GM18907 (cell line): Measurements from ENCODE around the gene GYPE.
A peak's percentile ranks its signal among the peaks of the same experiment; 100 is the strongest.
"Not testable (repeated sequence)": the region's sequence is repeated elsewhere in the genome, so short reads cannot be mapped to it uniquely, and the experiment has no call there.

Experiments used
- ATAC-seq: cut with Tn5 transposase; IDR thresholded peaks from one replicate; pipeline ENCODE4 v1.9.1; 2021; ENCODE audit warnings: mild to moderate bottlenecking, moderate library complexity; ENCODE audit not compliant: unreplicated experiment

GYPE gene

DNA sequence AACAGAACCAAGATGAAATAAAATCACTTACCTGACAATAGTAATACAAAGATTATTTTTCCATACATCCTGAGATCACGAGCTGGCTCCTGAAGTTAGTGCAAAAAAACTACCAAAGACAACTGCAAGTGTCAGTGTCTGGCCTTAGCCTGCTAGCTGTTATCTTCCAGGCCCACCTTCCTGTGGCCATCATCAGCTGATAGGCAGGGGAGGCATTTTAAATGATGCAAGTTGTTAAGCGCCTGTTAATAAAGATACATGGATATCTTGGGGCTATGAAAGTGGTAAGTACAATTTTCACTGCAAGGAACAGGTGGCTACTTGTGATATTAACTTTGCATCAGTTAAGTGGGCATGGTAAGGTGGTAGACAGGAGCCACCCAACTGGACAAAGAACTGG is at the start of gene GYPE:
TSS of gene GYPE (minus strand) at position 120 of the 400 bp plus-strand sequence. CDS start at position 68, 52 bp downstream.
- not testable (repeated sequence) for ATAC-seq

DNA sequence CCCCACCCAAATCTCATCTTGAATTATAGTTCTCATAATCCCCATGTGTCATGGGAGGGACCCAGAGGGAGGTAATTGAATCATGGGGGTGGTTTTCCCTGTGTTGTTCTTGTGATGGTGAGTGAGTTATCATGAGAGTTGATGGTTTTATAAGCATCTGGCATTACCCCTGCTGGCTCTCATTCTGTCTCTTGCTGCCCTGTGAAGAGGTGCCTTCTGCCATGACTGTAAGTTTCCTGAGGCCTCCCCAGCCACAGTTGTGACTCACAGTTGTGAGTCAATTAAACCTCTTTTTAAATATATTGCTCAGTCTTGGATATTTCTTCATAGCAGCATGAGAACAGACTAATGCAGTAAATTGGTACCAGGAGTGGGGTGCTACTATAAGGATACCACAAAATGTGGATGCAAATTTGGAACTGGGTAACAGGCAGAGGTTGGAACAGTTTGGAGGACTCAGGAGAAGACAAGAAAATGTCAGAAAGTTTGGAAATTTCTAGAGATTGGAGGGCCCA is 46.2 kb upstream of the GYPE start:
- not testable (repeated sequence) for ATAC-seq

DNA sequence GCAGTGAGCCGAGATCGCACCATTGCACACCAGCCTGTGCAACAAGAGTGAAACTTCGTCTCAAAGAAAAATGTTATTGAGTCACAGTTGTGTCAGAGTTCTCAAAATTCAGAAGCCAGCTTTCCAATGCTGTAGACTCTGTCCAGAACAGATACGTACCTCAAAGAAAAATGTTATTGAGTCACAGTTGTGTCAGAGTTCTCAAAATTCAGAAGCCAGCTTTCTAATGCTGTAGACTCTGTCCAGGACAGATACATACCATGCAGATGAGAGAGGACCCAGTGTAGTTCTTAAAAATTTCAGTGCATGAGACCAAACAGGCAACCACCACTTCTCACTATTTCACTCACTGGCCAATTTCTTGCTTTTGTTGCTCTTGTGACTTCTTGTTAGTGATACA is 45.6 kb upstream of the GYPE start:
- not testable (repeated sequence) for ATAC-seq

DNA sequence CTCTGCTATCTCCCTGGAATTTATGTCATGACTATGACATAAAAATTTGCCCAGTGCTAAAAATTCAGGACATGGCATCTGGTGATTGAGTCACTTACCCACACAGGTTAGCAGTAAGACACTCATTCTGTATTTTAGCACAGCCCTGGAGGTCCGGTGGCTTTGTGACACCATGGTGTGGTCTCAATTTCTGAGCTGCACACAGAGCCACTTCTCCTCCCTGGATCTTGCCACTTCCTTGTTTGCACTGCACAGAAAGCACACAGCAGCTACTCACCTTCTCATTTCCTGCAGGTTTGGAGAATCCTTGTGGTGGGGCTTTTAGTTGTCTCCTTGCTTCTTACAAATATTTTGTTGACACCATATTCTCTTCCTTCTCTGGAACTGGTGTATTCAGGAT is 44.8 kb upstream of the GYPE start:
- not testable (repeated sequence) for ATAC-seq

DNA sequence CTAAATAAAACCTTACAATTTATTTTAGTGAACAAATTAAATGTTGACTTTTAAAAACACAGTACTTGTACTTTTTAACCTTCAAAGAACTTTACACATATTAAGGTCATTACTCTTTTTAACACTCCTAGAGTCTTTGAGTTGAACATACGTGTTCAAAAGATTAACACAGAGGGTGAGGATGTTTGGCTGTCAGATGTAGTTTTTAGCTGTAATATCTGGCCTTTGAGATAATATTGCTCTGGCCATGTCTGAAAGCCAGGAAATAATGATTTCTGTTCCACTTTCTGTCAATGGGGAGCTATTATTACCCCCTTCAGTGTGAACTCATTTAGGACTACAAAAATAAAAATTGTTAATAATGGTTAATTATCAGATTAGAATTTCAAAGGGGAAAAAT is 42.1 kb upstream of the GYPE start:
- ATAC-seq = not testable (repeated sequence)

DNA sequence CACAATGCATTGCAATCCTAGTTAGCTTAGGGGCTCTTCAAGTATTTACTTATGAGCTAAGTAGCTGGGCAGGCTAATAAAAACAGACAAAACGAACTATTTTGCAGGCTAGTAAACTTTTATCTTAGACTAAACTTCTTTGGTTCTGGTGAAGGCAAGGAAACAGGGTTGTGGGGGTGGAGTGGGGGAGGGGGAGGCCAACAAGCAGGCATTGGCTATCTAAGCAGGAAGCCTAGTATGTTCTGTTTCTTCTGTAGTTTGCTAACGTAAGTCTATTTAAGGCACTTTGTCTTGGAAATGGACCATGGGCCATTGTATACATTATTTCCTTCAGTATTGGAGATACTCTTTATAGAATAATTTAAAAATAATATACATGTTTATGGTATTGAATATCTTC is 35.3 kb upstream of the GYPE start:
- ATAC-seq = not testable (repeated sequence)

DNA sequence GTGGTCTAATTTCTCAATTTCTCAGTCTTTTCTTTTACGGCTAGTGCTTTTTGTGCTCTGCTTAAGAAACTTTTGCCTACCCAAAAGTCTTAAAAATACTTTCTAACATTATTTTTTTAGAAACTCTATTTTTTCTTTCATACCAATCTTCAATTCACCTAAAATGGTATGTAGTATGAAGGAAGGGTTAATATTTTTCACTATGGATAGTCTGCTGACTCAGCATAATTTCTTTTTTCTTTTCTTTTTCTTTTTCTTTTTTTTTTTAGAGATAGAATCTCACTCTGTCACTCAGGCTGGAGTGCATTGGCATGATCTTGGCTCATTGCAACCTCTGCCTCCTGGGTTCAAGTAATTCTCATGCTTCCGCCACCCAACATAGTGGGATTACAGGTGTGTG is 34.2 kb upstream of the GYPE start:
- no peak for ATAC-seq

DNA sequence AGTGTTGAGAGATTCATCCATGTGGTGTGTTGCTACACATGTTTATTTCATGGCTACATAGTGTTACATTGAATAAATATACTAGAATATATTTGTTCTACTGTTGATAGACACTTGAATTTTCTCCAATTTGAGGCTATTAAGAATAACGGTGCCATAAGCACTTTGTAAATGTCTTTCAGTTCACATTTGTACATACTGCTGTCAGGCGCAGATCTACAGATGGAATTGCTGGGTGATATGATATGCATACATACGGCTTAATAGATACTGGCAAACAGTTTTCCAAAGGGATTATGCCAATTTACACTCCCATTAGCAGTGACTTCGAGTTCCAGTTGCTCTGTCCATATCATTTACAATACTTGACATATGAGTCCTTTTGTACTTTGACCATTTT is 33.5 kb upstream of the GYPE start:
- ATAC-seq = not testable (repeated sequence)

DNA sequence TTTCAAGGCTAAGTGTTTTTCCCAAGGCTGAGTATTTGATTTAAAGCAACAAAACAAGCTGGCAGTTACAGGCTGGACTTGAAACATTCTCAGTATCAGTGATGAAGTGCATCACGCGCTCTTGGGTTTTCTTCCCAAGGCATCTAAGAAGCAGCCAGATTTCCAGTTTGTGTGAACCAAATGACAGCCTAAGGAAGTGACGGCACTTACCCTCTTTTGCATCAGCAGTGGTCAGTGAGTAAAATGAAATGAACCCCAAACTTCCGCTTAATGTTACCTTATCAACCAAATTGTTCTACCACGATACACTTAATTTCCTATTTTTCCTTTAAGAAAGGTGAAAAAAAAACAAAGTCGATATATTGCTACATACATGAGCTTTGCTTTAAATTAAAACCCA is 15.8 kb upstream of the GYPE start:
- no peak for ATAC-seq

DNA sequence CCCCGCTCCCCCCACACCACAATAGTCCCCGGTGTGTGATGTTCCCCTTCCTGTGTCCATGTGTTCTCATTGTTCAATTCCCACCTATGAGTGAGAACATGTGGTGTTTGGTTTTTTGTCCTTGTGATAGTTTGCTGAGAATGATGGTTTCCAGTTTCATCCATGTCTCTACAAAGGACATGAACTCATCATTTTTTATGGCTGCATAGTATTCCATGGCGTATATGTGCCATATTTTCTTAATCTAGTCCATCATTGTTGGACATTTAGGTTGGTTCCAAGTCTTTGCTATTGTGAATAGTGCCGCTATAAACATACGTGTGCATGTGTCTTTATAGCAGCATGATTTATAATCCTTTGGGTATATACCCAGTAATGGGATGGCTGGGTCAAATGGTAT is 11.1 kb upstream of the GYPE start:
- not testable (repeated sequence) for ATAC-seq

DNA sequence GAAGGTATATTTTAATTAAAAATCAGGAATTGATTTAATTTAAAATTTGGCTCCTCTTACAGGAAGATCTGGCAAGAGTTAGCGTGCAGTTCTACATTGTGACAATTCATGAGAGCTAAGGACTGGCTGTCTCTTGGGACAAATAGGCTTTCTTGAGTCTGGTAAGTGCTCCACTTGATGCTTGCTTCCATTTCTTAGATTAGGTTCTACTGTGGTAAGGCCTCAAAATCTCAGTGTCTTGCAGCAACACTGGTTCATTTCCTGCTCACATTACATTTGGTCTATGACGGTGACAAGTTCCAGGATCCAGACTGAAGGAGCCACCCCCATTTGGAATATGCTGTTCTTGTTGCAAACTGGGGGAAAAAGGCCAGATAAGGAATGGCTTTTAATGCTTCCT is 7.1 kb upstream of the GYPE start:
- ATAC-seq = peak; percentile 25

DNA sequence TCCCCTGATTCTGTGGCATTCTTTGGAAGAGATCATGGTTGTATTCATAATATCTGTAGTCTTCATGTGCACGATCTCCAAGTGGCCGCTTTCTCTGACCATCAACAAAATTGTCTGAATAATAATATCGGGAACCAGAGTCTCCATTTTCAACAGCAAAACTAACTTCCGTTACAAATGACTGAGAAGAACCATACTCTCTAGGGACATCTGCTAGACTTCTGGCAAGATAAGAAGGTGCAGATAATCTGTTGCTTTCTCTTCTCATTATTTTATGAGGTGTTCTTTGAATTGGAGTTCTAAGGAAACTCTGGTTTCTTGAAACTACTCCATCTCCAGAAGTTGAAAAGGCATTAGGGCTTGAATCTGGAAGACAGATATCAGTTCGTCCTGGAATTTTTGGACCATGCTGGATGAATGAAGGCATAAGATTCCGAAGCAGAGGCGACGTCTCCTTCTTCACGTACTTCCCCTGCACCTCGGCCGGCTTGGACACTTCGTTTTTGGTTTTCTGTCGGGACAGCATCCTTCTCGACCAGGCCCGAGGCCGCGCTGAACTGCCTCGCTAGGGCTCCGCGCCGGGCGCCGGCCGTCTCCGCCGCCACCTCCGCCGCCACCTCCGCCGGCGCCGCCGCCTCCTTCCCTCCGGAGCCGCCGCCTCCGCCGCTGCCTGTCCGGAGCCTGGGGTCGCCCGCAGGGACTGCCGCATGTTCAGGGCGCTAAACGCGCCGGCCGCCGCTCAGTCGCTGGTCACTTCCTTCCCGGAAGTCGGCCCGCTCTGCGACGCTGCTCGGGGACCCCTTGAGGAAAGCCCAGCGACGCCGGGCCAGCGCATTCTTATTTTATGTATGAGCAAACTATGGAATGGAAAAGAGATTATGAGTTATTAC is 6.4 kb upstream of the GYPE start:
- peak; percentile 74 for ATAC-seq

DNA sequence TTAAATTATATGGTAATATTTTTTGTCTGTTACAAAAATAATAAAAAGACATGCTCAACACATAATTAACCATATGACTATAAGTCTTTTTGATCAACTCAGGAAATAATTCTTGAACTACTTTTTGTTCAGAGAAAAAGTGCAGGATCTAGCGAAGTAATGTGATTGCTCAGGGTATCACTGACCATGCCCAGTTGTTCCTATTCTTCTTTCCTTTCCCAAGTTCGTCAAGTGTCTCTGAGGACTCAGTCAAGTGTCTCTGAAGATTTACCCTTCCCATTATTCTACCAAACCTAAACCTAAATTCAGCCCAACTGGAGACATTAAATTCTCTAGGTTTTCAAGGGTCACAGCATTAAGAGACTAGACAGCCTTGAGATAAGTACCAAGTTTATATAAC is 5.5 kb upstream of the GYPE start:
- ATAC-seq = not testable (repeated sequence)

DNA sequence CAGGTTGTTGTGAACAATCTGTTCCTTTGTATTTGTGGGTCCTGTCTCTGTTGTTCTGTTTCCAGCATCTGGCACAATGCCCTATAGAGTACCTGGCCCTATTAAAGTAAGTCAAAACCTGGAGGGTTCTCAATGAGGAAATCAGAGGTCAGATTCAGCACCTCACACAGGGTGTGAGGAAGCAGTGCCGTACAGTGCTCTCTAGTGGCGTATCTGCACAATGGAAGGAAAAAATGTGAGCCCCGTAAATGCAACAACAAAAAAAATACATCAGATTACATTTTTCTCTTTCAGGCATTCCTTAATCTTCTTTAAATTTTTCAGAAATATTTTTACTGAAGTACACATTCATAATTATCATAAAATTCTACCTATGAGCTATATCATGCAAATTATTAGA is 2.5 kb upstream of the GYPE start:
- ATAC-seq = peak; percentile 70

DNA sequence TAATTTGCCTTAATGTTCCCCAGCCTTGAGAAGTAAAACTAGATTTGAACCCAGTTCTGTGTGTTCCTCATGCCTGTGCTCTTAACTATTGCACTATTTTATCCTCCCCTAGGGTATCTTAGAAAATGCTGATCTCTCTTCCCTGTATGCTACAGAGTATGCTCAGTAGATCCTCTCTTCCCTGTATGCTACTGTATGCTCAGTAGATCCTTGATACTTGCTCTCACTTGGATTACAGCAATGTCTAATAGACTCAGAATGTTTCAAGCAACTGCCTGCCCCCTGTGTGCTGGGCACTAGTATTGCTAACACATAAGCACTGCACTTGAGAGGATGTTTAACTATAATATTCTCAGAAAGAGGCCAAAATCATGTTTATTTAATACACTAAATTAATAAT is 928 bp downstream of the GYPE start:
- ATAC-seq = not testable (repeated sequence)

DNA sequence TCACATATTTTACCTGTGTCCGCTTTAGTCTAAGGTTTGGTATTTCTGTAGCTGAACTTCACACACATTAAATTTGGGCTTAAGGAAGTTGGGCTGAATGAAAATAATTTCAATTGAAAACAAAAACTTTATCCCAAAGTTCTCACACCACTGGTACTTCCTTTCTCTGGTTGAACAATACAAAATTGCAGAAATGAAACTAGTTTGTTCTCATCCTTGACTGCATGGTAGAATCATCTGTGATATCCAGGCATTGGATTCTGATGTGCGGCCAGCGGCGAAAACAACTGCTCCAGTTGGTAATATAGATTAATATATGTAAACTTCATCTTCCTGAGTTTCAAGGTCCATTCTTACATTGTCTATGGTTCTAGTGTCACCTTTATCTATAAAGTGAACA is 15.0 kb downstream of the GYPE start:
- ATAC-seq = not testable (repeated sequence)

DNA sequence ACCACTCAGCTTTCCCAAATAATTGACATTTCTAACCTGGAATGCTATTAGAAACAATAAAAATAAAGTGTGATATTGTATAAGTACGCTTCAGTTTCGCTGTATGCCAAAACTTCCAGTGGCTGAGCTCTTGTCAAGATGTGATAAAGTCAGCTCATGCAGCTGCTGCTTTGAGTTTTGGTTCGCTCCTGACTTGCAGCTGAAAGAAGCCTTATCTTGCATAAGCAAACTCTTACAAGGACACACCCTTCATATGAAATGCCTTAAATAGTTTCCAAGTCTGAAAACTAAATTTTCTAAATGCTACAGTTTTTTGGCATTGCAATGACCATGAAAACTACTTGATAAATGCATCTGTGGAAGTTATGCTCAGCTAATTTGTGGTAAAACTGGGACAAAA is 17.2 kb downstream of the GYPE start:
- ATAC-seq = not testable (repeated sequence)

DNA sequence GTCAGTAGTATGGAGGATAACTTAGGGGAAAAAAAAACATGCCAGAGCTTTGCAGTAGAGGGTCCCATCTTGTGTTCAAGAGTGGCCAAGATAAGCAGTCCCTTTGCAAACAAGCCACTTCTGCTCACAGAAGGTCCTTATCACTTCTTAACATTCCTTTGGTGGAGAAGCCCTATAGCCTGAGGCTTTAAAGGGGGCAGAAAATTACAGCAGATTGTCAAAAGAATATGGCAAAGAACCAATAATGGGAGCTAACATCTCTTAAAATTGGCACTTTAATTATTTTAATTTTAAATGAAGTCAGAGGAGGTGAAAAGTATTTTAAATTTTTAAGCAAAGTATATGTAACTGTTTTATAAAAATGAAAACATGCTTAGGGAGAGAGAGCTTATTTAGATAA is 20.4 kb downstream of the GYPE start:
- not testable (repeated sequence) for ATAC-seq

DNA sequence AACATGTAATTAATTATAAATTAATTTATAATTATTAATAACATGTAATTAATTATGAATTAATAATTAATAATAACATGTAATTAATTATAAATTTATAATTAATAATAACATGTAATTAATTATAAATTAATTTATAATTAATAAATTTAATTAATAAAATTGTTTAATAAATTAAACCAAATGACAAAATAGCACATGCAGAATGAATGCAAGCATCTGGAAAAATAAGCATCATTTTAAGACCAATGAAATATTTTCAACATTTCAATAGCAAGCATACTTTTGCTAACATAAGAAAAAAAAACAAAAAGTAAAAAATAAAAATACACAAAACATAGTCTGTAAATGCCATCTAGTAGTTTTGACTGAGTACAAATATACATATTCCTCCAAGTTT is 21.8 kb downstream of the GYPE start:
- no peak for ATAC-seq

DNA sequence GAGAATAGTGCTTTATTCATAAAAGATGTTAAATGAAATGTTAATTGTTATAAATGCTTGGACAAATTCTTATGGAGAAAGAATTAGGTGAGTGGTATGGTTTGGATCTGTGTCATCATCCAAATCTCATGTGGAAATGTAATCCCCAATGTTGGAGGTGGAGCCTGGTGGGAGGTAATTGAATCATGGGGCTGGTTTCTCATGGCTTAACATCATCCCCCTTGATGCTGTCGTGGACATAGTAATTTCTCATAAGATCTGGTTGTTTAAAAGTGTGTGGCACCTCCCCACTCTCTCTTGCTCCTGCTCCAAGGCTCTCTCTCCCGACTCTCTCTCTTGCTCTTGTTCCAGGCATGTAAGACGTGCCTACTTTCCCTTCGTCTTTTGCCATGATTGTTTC is 22.5 kb downstream of the GYPE start:
- no peak for ATAC-seq

DNA sequence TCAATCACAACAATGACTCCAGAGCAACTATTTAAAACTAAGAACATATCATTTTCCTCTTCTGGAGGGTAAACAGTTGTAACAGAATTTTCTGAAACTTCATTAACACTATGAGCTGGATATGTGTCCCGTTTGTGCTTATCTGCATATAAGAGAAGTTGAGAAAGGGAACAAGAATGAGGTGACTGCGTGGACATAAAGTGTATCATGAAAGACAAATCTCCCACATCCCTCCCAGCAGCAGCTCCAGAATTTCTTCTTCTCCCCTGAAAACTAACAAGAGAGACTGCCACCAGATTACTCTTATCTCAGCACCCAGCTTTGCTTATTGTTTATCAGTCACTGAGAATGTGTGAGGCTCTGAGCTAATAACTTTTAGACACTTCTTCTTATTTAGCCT is 25.8 kb downstream of the GYPE start:
- ATAC-seq = not testable (repeated sequence)

DNA sequence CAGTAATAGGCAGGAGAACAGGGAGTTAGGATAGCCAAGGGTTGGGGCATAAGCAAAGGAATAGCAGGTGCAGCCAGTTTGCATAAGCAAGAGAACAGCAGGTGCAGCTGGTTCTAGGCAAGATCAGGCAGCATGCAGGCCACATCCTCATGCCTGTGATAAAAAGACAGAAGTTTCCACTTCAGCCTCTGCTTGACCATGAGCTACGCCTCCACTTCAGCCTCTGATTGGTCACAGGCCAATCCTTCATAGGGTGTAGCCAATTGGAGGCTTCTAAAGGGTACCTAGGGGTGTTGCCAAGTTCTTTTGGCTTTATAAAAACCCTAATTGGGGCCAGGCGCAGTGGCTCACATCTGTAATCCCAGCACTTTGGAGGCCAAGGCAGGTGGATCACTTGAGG is 30.0 kb downstream of the GYPE start:
- peak; percentile 68 for ATAC-seq
